ENCODE results near the gene WDR53.
"Not testable (repeated sequence)": the region's sequence is repeated elsewhere in the genome, so short reads cannot be mapped to it uniquely, and the experiment has no call there.

Gene WDR53

DNA sequence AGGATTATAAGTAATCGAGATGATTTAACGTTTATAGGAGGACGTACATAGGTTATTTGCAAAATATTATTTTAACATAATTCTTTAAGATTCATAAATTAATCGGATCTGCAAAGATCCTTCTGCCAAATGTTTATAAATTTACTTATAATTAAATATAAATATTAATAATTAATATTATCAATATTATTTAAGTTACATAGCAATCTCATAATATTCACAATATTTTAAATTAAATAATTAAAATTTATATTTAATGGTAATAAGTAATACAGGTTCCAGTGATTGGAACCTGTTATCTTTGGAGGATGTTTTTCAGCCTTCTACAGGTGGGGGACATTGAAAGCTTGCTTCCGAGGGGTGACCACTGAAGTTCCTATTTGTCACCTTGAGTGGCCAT is 16.1 kb downstream of the WDR53 start:
- H3K4me3 ChIP-seq (replicated peaks; ENCODE audit: insufficient read depth, low read length), result no peak overlapping the region
- no peak for TF ChIP-seq POLR2AphosphoS5 (IDR thresholded peaks at IDR 0.05; ENCODE audit: low read depth)
- TF ChIP-seq GABPA (IDR thresholded peaks at IDR 0.05; ENCODE audit: low read depth), result no peak
- TF ChIP-seq, protein P1, sequence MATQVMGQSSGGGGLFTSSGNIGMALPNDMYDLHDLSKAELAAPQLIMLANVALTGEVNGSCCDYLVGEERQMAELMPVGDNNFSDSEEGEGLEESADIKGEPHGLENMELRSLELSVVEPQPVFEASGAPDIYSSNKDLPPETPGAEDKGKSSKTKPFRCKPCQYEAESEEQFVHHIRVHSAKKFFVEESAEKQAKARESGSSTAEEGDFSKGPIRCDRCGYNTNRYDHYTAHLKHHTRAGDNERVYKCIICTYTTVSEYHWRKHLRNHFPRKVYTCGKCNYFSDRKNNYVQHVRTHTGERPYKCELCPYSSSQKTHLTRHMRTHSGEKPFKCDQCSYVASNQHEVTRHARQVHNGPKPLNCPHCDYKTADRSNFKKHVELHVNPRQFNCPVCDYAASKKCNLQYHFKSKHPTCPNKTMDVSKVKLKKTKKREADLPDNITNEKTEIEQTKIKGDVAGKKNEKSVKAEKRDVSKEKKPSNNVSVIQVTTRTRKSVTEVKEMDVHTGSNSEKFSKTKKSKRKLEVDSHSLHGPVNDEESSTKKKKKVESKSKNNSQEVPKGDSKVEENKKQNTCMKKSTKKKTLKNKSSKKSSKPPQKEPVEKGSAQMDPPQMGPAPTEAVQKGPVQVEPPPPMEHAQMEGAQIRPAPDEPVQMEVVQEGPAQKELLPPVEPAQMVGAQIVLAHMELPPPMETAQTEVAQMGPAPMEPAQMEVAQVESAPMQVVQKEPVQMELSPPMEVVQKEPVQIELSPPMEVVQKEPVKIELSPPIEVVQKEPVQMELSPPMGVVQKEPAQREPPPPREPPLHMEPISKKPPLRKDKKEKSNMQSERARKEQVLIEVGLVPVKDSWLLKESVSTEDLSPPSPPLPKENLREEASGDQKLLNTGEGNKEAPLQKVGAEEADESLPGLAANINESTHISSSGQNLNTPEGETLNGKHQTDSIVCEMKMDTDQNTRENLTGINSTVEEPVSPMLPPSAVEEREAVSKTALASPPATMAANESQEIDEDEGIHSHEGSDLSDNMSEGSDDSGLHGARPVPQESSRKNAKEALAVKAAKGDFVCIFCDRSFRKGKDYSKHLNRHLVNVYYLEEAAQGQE (IDR thresholded peaks at IDR 0.05; ENCODE audit: insufficient replicate concordance, low read depth), result no peak
- TF ChIP-seq SPI1 (IDR thresholded peaks at IDR 0.05; ENCODE audit: borderline replicate concordance, low read depth), result no peak
- TF ChIP-seq, protein P2, sequence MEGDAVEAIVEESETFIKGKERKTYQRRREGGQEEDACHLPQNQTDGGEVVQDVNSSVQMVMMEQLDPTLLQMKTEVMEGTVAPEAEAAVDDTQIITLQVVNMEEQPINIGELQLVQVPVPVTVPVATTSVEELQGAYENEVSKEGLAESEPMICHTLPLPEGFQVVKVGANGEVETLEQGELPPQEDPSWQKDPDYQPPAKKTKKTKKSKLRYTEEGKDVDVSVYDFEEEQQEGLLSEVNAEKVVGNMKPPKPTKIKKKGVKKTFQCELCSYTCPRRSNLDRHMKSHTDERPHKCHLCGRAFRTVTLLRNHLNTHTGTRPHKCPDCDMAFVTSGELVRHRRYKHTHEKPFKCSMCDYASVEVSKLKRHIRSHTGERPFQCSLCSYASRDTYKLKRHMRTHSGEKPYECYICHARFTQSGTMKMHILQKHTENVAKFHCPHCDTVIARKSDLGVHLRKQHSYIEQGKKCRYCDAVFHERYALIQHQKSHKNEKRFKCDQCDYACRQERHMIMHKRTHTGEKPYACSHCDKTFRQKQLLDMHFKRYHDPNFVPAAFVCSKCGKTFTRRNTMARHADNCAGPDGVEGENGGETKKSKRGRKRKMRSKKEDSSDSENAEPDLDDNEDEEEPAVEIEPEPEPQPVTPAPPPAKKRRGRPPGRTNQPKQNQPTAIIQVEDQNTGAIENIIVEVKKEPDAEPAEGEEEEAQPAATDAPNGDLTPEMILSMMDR (IDR thresholded peaks at IDR 0.05; ENCODE audit: insufficient read depth, low read length), result no peak
- no peaks in the 10 kb centered on the region for H3K27me3 ChIP-seq (ENCODE audit: insufficient read depth, poor library complexity, severe bottlenecking)
- no peak overlapping the region for H3K27ac ChIP-seq (replicated peaks)
- DNase-seq (ENCODE audit: low read depth in 1 of 2, low spot score in 1 of 2), result no peak

DNA sequence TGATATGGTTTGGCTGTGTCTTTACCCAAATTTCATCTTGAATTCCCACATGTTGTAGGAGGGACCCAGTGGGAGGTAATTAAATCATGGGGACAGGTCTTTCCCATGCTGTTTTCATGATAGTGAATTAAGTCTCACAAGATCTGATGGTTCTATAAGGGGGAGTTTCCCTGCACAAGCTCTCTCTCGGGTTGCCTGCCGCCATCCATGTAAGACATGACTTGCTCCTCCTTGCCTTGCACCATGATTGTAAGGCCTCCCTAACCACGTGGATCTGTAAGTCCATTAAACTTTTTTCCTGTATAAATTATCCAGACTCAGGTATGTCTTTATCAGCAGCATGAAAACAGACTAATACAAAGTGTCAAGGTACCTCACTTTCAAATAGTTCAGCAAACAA is 18.2 kb downstream of the WDR53 start:
- not testable (repeated sequence) for DNase-seq (ENCODE audit: low read depth in 1 of 2, low spot score in 1 of 2); H3K27ac ChIP-seq (replicated peaks); H3K27me3 ChIP-seq (ENCODE audit: insufficient read depth, poor library complexity, severe bottlenecking); H3K4me3 ChIP-seq (replicated peaks; ENCODE audit: insufficient read depth, low read length)

DNA sequence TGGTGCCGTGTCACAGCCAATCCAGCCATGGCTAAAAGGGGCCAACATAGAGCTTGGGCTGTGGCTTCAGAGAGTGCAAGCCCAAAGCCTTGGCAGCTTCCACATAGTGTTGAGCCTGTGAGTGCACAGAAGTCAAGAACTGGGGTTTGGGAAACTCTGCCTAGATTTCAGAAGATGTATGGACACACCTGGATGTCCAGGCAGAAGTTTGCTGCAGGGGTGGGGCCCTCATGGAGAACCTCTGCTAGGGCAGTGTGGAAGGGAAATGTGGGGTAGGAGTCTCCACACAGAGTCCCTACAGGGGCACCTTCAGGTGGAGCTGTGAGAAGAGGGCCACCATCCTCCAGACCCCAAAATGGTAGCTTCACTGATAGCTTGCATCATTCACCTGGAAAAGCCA is 19.0 kb downstream of the WDR53 start:
- H3K4me3 ChIP-seq (replicated peaks; ENCODE audit: insufficient read depth, low read length); H3K27me3 ChIP-seq (ENCODE audit: insufficient read depth, poor library complexity, severe bottlenecking); H3K27ac ChIP-seq (replicated peaks); DNase-seq (ENCODE audit: low read depth in 1 of 2, low spot score in 1 of 2): not testable (repeated sequence)

DNA sequence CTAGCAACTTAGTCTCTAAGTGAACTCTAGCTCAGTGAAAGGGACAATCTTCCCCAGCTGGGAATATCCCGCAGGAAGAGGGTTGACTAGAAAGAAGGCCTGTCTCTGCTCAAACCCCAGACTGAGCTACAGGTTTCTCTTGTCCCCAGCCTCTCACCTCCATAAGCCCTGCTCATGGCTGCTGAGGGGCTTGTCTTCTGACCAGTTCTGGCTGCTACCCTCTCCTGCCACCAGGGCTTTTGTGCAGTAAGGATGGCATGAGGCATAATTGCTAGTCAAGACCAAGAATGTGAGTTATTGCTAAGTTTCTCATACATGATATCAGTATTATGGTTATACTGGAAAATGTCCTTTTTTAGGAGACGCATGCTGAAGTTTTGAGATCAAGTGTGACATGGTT is 21.3 kb downstream of the WDR53 start:
- no peak for DNase-seq (ENCODE audit: low read depth in 1 of 2, low spot score in 1 of 2)
- no peaks in the 10 kb centered on the region for H3K27me3 ChIP-seq (ENCODE audit: insufficient read depth, poor library complexity, severe bottlenecking)
- H3K4me3 ChIP-seq (replicated peaks; ENCODE audit: insufficient read depth, low read length), result no peak overlapping the region
- H3K27ac ChIP-seq (replicated peaks), result no peak overlapping the region
- TF ChIP-seq SPI1 (IDR thresholded peaks at IDR 0.05; ENCODE audit: borderline replicate concordance, low read depth), result no peak
- no peak for TF ChIP-seq POLR2AphosphoS5 (IDR thresholded peaks at IDR 0.05; ENCODE audit: low read depth)
- no peak for TF ChIP-seq GABPA (IDR thresholded peaks at IDR 0.05; ENCODE audit: low read depth)
- TF ChIP-seq, protein P2 (IDR thresholded peaks at IDR 0.05; ENCODE audit: insufficient read depth, low read length), result no peak
- TF ChIP-seq, protein P1 (IDR thresholded peaks at IDR 0.05; ENCODE audit: insufficient replicate concordance, low read depth), result no peak

DNA sequence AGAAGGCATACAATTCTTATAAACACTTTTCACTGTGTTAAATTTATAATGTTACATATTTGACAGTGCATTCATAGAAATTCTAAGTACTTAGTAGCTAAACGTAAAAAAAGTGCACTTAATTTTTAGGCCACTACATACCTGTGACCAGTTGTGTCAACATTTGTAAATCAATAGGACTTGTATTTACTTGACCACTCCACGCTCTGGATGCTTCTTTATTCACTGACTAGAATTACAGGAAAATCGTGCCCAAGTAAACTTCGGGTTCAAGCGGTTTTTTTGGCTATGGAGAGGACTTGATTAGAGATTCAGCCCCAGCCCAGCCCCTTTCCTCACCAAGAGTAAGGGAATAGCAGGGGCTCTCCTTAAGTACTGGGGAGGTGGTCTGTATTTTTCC is 21.8 kb downstream of the WDR53 start:
- H3K4me3 ChIP-seq (replicated peaks; ENCODE audit: insufficient read depth, low read length), result no peak overlapping the region
- no peak overlapping the region for H3K27ac ChIP-seq (replicated peaks)
- H3K27me3 ChIP-seq (ENCODE audit: insufficient read depth, poor library complexity, severe bottlenecking), result no peaks in the 10 kb centered on the region
- no peak for DNase-seq (ENCODE audit: low read depth in 1 of 2, low spot score in 1 of 2)
- TF ChIP-seq POLR2AphosphoS5 (IDR thresholded peaks at IDR 0.05; ENCODE audit: low read depth), result no peak
- TF ChIP-seq SPI1 (IDR thresholded peaks at IDR 0.05; ENCODE audit: borderline replicate concordance, low read depth), result no peak
- no peak for TF ChIP-seq GABPA (IDR thresholded peaks at IDR 0.05; ENCODE audit: low read depth)
- TF ChIP-seq, protein P1 (IDR thresholded peaks at IDR 0.05; ENCODE audit: insufficient replicate concordance, low read depth), result no peak
- TF ChIP-seq, protein P2 (IDR thresholded peaks at IDR 0.05; ENCODE audit: insufficient read depth, low read length), result no peak
